SK-N-SH (cell line): ENCODE results near the gene RPL13.

Experiments
- EP300 ChIP-seq, 2 experiments: IDR thresholded peaks; 2 replicates each; pipeline versions ENCODE4 v1.4.0 to v1.6.1; 2012; ENCODE audit warnings: borderline replicate concordance in 1 of 2, low read depth in 1 of 2, low read length in 1 of 2
- EZH2phosphoT487 ChIP-seq: fragments of 200-600 bp; sonication (generic); IDR thresholded peaks from 2 replicates; pipeline ENCODE4 v1.6.1; 2017; ENCODE audit warnings: low read depth, mixed run types, mild to moderate bottlenecking, antibody characterized with exemption, moderate library complexity, borderline replicate concordance
- FOSL2 ChIP-seq: IDR thresholded peaks from 2 replicates; pipeline ENCODE4 v1.4.0; 2012; ENCODE audit warnings: low read depth, mild to moderate bottlenecking, moderate library complexity, borderline replicate concordance
- MEF2A ChIP-seq: IDR thresholded peaks from 2 replicates; pipeline ENCODE4 v1.4.0; 2012; ENCODE audit warnings: low read depth, borderline replicate concordance
- POLR2AphosphoS5 ChIP-seq: IDR thresholded peaks from 2 replicates; pipeline ENCODE4 v1.6.1; 2012; ENCODE audit warnings: low read depth, low read length
- RFX5 ChIP-seq: IDR thresholded peaks from 2 replicates; pipeline ENCODE4 v1.6.1; 2012; ENCODE audit warnings: mild to moderate bottlenecking, improper control_type of control experiment, low read length
- YY1 ChIP-seq: IDR thresholded peaks from 2 replicates; pipeline ENCODE4 v1.4.0; 2012; ENCODE audit warnings: low read depth, mild to moderate bottlenecking
- TF ChIP-seq, protein P1 (sequence below): fragments of 200-600 bp; sonication (generic); IDR thresholded peaks from 2 replicates; pipeline ENCODE4 v1.6.1; 2017; ENCODE audit warnings: antibody characterized with exemption, mild to moderate bottlenecking, moderate library complexity
- TF ChIP-seq, protein P2 (sequence below): IDR thresholded peaks from 2 replicates; pipeline ENCODE4 v1.6.1; 2012; ENCODE audit warnings: mild to moderate bottlenecking, low read depth, low read length, moderate library complexity
- TF ChIP-seq, protein P3 (sequence below): IDR thresholded peaks from 2 replicates; pipeline ENCODE4 v1.4.0; 2012; ENCODE audit warnings: low read depth

DNA sequence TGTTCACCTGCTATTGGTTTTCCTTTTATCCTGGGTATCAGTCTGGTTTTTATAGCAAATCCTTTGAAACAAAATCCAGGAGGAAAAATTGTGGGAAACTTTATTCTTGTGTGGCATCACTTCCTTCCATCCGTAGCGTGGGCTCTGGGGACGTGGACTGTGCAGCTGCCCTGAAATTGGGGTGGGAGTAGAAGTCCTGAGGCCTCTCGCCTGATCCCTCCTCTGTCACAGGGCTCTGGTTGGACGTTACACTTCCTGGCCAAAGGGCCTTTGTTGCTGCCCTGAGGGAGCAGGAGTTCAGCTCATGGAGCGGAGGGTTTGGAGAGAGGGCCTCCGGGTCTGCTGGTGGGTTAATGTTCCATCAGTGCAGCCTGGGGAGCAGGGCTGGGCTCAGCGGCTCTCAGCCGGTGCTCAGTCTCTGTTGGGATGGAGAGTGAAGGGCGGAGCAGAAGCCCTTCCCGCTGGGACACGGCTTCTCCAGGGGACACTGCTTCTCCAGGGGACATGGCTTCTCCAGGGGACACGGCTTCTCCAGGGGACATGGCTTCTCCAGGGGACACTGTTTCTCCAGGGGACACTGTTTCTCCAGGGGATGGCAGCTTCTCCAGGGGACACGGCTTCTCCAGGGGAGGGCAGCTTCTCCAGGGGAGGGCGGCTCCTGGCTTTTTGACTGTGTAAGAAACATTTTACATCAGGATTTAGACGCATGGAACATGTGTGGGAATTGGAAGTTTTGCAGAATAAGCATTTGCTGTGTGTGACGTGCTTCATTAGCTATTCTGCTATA lies 15.2 kb upstream of the RPL13 start:
- TF ChIP-seq, protein P1, sequence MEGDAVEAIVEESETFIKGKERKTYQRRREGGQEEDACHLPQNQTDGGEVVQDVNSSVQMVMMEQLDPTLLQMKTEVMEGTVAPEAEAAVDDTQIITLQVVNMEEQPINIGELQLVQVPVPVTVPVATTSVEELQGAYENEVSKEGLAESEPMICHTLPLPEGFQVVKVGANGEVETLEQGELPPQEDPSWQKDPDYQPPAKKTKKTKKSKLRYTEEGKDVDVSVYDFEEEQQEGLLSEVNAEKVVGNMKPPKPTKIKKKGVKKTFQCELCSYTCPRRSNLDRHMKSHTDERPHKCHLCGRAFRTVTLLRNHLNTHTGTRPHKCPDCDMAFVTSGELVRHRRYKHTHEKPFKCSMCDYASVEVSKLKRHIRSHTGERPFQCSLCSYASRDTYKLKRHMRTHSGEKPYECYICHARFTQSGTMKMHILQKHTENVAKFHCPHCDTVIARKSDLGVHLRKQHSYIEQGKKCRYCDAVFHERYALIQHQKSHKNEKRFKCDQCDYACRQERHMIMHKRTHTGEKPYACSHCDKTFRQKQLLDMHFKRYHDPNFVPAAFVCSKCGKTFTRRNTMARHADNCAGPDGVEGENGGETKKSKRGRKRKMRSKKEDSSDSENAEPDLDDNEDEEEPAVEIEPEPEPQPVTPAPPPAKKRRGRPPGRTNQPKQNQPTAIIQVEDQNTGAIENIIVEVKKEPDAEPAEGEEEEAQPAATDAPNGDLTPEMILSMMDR = no peak
- TF ChIP-seq POLR2AphosphoS5 = no peak
- no peak for TF ChIP-seq MEF2A
- TF ChIP-seq, protein P2, sequence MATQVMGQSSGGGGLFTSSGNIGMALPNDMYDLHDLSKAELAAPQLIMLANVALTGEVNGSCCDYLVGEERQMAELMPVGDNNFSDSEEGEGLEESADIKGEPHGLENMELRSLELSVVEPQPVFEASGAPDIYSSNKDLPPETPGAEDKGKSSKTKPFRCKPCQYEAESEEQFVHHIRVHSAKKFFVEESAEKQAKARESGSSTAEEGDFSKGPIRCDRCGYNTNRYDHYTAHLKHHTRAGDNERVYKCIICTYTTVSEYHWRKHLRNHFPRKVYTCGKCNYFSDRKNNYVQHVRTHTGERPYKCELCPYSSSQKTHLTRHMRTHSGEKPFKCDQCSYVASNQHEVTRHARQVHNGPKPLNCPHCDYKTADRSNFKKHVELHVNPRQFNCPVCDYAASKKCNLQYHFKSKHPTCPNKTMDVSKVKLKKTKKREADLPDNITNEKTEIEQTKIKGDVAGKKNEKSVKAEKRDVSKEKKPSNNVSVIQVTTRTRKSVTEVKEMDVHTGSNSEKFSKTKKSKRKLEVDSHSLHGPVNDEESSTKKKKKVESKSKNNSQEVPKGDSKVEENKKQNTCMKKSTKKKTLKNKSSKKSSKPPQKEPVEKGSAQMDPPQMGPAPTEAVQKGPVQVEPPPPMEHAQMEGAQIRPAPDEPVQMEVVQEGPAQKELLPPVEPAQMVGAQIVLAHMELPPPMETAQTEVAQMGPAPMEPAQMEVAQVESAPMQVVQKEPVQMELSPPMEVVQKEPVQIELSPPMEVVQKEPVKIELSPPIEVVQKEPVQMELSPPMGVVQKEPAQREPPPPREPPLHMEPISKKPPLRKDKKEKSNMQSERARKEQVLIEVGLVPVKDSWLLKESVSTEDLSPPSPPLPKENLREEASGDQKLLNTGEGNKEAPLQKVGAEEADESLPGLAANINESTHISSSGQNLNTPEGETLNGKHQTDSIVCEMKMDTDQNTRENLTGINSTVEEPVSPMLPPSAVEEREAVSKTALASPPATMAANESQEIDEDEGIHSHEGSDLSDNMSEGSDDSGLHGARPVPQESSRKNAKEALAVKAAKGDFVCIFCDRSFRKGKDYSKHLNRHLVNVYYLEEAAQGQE = no peak
- TF ChIP-seq, protein P3, sequence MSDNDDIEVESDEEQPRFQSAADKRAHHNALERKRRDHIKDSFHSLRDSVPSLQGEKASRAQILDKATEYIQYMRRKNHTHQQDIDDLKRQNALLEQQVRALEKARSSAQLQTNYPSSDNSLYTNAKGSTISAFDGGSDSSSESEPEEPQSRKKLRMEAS = no peak
- TF ChIP-seq RFX5 = no peak
- no peak for TF ChIP-seq FOSL2
- TF ChIP-seq EZH2phosphoT487 = no peak
- no peak for TF ChIP-seq YY1
- no peak for TF ChIP-seq EP300 (IDR thresholded peaks at IDR 0.05; ENCODE audit: borderline replicate concordance in 1 of 2, low read depth in 1 of 2, low read length in 1 of 2)
